HUDEP-2 (cell line): ENCODE results near the gene COL4A6.

Experiments used
- DNase-seq, 76 experiments: peaks; one replicate each; lab custom pipeline; 2025; ENCODE audit not compliant: unreplicated experiment in 76 of 76; lab: John Stamatoyannopoulos, UW

COL4A6 gene

DNA sequence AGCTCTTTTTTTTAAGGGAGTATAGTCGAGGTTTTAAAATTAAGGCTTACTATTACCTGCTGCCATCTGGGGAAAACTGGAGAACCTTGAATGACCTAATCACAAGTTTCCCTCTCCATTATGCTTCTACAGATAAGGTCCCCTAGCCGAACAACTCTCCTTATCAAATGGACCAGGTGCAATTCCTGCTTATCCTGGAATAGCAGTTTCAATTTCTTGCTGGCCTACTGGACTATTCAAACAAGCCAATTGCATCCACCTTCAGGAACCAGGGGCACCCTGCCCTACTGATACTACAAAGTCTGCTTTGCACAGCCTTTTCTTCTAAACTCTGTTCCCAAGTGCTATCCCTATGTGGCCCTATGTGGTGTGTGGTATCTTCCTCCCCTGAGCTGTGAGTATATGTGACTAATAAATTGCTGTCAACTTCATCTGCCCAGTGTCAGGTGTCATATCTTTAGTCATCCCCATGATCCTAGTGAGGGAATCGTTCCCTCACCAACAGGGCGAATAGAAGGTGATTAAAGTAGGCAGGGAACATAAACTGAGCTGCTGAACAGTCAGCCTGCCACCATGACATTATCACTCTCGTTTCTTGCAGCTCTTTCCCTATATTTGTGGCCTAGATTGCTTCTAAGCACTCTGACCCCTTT lies 218.1 kb downstream of the COL4A6 start:
- DNase-seq: peak in 5 of 76 experiments; percentile 0 to 16 (median 0)

DNA sequence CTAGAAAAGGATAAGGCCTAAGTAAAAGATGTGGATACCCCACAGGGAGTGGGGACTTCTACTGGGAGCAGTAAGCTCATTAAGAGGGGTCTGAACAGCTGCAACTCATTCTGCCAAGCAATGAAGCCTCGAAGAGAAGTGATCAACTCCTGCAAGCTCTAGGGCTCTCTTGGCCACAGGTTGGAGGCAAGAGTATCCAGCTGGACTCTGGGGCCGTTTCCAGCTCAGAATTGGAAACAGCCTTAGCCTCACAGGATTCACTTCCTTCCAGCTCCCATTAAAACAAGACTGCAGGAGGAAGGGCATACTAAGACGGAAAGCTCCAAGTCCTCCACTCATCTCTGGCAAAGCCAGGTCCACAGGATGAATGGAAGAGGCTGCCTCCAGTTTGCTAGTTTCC lies 220.3 kb downstream of the COL4A6 start:
- DNase-seq: no peak

DNA sequence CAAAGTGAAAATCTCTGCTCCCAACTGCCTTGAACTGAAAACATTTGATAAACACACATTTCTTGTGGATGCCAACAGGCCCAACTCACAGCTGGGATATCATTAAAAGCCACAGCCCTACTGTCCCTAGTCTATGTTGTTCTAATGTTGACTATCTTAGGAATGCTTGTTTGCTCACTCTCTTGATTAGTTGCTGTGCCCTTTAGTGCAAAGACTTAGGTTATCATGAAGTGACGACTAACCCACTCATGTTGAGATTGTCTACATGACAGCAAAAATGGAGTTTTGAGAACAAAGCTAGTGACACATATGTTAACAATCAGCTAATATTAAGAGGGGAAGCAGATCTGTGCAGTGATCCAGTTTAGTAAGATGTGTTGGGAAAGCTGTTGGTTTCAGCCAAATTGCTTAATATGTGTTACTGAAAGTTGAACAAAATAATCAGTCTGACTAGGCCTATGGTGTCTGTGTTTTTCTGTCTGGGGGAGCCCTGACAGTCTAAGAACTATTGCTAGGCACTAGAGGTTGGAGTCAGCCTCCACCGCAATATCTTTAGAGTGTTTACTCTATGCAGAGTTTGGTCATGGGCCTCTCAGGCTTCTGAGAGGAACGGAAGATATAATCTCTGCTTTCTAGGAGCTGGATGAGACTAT lies 221.2 kb downstream of the COL4A6 start:
- DNase-seq: no peak

DNA sequence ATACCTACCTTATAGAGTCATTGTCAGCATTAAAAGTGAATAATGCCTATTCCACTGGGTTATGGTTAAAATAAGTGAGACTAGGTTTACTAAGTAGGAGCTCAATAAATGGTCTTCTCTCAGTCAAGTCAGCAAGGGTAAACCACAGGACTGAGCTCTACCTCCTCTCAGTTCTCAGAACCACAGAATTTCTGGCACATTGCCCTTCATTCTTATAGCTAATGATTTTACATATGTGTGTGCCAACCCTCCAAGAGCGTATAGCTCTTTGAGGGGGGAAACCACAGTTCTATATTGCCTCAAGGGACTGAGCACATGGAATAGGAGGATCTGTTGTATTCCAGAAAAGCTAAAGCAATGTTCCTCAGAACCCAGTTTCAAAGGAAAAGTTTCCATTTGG lies 221.8 kb downstream of the COL4A6 start:
- no peak for DNase-seq

DNA sequence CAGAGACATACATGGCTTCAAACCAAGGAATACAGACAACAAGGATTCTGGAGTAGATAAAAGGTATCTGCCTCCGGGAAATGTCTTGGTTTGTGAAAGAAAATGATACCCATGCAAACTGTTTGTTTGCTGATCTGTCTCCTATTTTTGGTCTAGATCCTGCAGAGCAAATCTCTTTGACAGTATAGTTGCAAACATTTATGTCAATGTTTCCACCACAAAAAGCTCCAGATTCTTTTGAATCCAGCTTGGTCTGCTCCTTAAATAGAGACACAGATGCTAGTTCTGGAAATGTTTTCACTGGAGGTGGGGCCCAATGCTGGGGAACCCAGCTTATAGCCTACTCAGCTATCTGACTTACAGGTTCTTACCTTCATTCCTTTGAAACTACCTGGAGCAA lies 226.9 kb downstream of the COL4A6 start:
- DNase-seq: no peak

DNA sequence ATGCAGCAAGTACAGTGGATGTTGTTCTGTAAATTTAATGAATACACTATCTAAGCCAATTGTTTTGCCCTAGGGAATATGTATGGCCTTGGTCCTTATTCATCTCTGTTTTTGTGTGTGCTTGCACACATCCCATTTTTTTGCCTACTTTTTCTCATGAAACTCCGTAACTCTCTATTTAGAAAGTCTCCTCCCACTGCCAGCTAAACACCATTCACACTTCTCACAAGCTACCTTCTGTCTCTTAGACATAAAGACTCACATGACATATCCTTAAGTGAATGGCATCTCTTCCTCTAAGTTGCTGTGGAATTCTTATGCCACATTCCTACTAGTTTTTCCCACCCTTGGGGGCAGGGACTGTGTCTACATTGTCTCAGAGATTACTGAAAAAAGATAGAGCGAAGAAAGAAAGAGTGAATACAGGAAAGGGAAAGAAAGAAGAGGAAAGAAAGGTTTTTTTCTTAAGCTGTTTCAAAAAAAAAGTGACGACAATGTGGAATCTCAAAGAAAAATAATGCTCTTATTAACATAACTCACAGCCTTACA lies 229.1 kb downstream of the COL4A6 start:
- no peak for DNase-seq

DNA sequence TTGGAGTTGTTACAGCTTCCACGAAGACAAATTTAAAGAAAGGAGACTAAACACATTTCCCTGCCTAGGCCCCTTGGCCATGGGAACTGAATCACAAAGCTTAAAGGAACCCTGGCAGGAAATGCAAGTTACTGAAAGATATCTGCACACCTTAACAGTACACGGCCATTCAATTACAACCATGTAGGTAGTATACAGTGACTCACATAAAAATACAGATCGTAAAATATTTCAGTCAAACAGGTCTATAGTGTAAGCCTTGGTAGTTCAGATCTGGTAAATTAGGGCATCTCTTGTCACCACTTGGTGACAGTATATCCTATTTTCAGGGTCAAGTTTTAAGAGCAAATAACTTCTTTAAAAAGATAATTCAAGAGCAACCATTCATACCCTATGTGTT lies 234.7 kb downstream of the COL4A6 start:
- no peak for DNase-seq

DNA sequence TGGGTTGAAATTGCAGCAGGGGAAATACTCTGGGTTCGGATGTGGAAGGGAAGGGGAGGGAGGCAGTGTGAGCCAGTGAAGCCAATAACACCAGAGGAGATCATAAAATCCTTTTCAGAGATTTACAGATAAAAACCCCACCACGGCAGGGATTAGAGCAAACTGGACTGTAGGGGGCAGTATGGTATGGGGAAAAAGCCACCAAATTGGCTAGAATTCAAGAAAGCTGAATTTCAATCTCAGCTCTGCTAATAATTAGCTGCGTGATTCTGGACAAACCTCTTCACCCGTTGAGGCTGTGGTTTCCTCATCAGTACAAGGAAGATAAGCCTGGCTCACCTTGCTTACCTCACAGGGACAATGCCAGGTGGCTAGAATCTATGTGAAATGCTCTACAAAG lies 238.5 kb downstream of the COL4A6 start:
- DNase-seq: peak in 17 of 76 experiments; percentile 0 to 30 (median 1)

DNA sequence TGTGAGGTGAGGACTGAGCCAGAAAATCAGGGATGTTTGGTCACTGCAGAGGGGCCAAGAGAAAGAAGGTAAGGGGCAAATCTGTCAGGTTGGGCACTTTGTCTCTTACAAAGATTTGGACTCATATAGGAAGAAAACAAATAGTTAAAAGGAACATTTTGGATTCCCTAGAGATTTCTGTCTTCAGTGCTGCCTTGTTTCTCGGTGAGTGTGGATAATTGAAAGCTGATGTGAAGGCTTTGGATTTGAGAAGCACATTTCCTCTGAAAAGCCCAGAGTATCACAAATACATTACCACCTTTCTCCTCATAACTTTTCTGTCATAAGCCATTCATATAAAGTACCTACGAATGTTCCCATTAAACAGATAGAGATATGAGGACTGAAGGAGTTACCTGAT lies 239.2 kb downstream of the COL4A6 start:
- no peak for DNase-seq

DNA sequence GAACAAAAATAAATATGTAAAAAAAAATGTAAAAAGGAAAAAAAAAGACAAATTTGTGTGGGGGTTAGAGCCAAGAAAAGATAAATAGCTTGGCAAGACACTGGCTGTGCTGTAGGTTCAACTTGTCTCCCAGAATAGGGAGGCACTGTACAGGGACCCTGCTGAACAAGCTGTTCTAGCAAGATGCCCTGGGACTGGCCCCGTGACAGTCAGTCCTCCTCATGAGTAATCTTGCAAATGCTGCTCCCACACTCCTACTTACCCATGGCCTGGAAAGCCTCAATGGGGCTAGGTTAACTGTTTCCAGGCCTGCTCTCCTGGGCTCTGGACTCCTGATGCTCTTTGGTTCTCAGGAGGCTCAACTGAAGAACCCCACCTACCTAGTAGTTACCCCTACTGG lies 239.8 kb downstream of the COL4A6 start:
- no peak for DNase-seq

DNA sequence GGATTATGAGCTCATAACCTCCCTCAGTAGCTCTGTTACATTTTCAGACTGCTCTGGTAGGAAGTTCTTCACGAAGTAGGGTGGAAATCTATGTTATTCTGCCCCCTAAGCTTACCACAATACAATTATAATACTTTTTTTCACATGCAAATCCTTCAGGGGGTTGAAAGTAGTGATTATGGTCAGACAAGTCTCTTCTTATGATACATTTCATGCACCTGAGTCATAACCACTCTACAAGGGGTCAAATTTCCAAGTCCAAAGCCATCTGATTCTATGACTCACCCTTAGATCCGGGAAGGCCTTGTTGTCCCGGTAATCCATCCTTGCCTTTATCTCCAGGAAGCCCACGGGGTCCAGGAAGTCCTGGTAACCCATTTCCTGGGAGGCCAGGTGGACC lies 251.4 kb downstream of the COL4A6 start:
- no peak for DNase-seq

DNA sequence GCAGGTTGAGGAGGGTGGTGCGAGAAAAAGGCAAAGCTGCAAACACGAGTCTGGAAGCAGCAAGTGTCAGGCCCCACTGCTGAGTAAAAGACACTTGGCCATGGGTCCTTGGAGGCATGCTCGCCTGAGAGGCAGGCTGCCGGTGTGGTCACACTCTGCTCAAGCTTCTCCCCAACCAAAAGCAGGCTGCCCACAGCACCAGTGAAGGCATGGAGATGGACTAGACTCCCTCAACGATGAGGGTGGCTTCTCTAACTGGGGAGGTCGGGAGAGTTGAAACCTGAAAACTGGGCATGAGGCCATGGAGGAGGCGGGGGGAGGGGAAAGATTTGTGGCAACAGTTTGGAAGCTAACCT lies 260.1 kb downstream of the COL4A6 start:
- no peak for DNase-seq

DNA sequence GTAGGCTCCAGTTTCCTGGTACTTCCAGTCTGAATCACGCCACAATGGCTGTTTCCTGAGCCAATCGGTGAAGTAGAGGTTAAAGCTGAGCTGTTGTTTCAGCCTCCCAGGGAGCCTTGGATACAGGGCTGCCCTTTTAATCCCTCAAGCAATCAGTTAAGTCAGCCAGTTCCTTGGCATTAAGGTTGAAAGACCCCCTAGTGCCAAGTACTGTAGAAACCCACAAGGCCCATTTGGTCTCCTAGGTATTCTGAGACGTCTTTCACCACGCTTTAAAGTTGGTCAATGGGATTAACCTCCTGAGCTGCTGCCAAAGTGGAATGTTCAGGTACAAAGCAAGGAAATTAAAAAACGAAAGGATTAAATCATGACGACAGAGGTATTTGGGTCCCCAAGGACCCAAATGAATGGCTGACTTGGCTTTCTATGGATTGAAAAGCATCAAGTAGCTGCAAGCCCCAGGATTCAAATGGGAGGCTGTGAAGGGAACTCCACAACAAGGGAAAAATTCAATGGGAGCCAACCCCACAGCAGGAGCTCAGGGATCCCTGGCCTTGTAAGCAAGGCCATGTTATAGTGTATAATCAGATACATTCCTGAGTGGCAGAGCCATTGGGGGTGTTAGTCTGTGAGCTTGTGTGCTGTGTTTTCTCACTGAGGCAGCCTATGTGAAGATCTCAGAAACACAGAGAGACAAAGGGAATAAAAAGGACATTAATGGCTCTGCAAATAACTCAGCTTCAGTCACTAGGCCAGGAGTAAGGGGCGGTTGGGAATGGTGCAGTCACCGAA lies 260.7 kb downstream of the COL4A6 start:
- no peak for DNase-seq

DNA sequence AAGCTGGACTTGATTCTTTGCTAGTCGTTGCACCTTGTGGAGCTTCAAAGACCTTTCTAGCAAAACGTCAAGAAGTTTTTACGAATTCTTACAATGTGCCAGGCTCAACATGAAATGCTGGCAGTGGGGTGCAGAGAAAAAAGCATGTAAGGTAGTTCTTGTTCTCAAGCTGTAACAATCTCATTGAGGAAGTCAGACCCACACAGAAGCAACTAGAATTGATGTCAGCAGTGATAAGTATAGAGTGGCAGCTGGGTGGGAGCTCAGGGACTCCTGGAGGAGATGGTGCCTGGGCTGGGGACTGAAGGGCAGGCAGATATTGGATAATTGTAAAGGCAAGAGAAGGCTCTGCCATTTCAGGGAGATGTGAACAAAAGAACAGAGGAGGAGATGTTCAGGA lies 264.3 kb downstream of the COL4A6 start:
- DNase-seq: no peak

DNA sequence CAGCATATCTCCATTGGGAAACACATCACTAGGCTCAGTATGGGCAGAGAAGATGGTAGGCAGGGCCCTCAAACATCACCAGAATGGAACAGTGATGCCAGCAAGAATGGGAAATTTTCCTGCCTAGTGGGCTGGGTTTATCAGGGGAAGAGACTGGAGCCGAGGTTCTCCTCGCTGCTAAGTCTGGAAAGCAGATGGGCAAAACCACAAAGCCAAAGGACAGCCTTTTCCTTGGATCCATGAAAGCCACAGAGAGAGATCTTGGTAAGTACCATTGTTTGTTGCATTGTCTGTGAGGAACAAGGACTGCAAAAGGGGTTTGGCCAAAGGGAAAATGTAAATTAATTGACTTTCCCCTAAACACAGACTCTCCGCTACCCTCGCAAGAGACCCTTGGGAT lies 266.6 kb downstream of the COL4A6 start:
- DNase-seq: no peak

DNA sequence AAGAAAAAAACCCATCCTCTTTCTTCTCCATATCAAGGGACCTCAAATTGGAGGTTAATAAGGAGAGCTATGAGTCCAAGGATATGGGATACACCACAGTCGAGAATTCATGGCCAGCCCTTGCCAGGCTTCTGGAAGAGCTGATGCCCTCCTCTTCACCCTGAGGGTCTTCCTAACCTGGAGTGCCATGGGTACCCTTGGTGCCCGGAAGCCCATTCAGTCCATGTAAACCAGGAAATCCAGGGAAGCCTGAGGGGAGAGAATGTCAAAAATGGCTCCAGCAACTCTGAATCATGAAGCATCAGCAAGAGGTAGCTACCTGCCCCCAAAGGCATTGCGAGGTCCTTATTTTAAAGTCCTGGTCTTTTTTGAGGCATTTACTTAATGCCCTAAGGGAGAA lies 268.5 kb downstream of the COL4A6 start:
- DNase-seq: no peak

DNA sequence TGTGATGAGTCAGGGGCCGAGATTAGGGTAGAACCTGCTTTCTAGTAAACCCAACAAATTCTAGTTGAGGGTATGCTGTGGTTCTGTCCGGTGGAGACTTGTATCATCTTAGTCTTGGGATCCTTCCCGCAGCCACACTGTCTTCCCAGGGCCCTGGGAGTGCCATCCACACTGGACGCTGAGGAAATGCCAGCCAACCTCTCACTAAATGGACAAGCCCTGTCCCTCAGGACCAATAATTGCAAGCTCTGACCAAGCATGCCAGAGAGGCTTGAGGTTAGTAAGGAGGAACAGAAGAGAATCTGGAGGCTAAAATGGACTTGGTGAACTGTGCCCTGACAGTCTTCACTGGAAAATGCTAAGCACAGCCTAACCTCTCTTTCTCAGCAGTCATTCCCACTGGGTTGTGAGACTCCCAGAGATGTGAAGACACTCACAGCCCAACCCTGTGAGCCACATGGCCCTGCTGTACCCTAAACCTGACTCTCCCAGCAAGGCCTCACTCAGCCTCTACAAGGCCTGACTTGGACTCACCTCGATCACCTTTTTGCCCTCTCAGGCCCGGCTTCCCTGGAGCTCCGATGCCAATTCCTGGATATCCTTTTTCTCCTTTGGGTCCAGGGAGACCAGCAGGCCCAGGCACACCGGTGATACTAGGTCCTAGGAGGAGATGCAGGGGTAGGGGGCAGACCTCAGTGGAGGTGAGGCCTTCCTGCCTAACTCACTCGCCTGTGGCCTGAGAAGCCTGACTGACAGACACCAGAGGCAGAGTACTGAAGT lies 269.1 kb downstream of the COL4A6 start:
- no peak for DNase-seq

DNA sequence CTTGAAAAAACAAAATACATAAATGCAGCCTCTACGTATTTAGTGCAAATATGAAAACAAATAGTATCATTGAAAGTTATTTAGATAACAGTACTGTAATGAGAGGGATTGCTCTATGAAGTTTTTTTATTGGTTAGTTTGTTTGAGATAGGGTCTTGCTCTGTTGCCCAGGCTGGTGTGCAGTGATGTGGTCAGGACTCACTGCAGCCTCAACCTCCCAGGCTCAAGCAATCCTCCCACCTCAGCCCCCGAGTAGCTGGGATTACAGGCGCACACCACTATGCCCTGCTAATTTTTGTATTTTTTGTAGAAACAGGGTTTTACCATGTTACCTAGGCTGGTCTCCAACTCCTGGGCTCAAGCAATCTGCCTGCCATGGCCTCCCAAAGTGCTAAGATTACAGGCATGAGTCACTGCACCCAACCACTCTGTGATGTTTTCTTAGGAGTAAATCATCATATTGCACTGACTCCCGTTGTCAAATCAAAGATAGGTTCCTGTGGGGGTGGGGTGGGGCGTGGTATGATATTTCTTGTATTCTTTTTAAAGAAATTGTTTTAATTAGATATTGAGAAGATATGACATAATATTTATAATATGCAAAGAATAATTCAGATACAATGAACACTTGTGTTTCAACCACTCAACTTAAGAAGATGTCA lies 270.9 kb downstream of the COL4A6 start:
- DNase-seq: peak in 1 of 76 experiments; percentile 4

DNA sequence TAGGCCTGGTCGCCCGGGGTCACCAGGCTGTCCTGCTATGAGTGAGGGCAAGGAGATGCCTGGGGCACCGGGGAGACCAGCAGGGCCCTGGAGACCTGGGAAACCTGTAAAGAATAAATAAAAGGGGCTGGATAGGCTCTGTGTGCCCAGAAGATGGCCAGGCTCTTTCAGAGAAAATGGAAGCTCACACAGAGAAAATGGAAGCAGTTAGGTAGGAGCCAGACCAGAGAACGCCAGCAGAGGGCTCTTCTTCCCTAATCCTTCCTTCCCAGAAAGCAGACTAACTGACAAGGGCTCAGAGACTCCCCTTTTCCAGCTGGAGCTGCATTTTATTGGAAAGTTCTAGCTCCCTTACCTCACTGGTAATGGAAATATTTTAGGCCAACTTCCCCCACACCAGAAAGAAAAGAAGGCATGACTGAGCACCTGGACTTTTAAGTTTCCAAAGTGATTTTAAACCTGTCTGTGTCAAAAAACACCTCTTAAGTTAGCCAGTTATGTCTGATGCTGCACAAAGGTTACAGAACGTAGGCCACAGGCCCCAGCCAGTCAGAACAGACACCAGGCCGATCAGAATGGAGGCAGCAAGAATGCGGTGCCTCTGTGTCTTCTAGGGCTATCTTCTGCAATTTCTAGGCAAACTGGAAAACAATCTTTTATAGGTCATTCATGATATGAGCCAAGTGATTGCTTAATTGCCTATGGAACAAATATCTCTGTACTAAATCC lies 272.7 kb downstream of the COL4A6 start:
- peak in 5 of 76 experiments; percentile 0 to 6 (median 0) for DNase-seq
